K562 (cell line): Measurements from ENCODE around the gene GSG1L2. TPM values are rescaled to one million over a fixed set of nuclear protein-coding genes. Genes with fewer than 3 reads are reported as not detected.

Source experiments
- ATAC-seq: fragments of 200-7000 bp; cut with Tn5 transposase; 3 replicates; pipeline ENCODE4 v1.9.1; 2020; ENCODE audit warnings: moderate library complexity
- BruUV-seq: library from RNA; stranded (reverse); fragments of 400-500 nt; replicated peaks from 2 replicates; lab custom pipeline; 2021; lab: Mats Ljungman, UMichigan
- CTCF ChIA-PET: fragments of 300-600 bp; formaldehyde crosslinking; extraction: SDS; loops from one replicate; lab custom pipeline; 2021; ENCODE audit warnings: low intra/inter-chr PET ratio; lab: Yijun Ruan, JAX
- POLR2A ChIA-PET: fragments of 300-600, 350-650 bp; sonication (Branson Sonifier 250); formaldehyde crosslinking; extraction: SDS; loops from one replicate; lab custom pipeline; 2021; ENCODE audit warnings: antibody characterized with exemption, inconsistent platforms; lab: Yijun Ruan, JAX
- DNase-seq, 4 experiments: peaks; one replicate each; pipeline versions ENCODE4 v3.0.0 to v3.0.0-alpha.2; 2011 to 2018; ENCODE audit warnings: low spot score in 3 of 4, mixed read lengths in 3 of 4; ENCODE audit errors: extremely low read depth in 1 of 4
- FAIRE-seq: peaks from 2 replicates; lab custom pipeline; 2011; peaks lifted over from hg19 to GRCh38; lab: Jason Lieb, UNC
- H2AFZ ChIP-seq: 2 replicates; pipeline ENCODE4 v1.6.0; 2011; ENCODE audit warnings: low read depth, low read length, control low read depth, inconsistent platforms
- H3K27ac ChIP-seq: fragments of 200-600 bp; 3 replicates; pipeline ENCODE4 v1.8.0; 2011; ENCODE audit warnings: low read depth, mild to moderate bottlenecking, control low read depth, inconsistent platforms, low read length, moderate library complexity, mixed read lengths; ENCODE audit errors: extremely low read depth
- H3K27me3 ChIP-seq, 2 experiments: fragments of 300-600 bp in 1 of 2; 2 replicates in 1 of 2; 3 replicates in 1 of 2; pipeline versions ENCODE4 v1.6.0 to v1.8.0; 2011; ENCODE audit warnings: inconsistent platforms in 2 of 2, low read length in 2 of 2, mild to moderate bottlenecking in 1 of 2, mixed read lengths in 1 of 2, moderate library complexity in 1 of 2; ENCODE audit not compliant: control insufficient read depth in 2 of 2, insufficient read depth in 2 of 2
- H3K36me3 ChIP-seq: fragments of 300-600 bp; 3 replicates; pipeline ENCODE4 v1.8.0; 2011; ENCODE audit warnings: mild to moderate bottlenecking, low read length, inconsistent platforms; ENCODE audit not compliant: control insufficient read depth, insufficient read depth
- H3K4me1 ChIP-seq, 2 experiments: fragments of 200-600 bp in 1 of 2; replicated peaks in 1 of 2; 2 replicates in 1 of 2; 3 replicates in 1 of 2; pipeline versions ENCODE4 v1.5.1 to v1.8.0; 2011; ENCODE audit warnings: inconsistent platforms in 2 of 2, low read length in 2 of 2, mild to moderate bottlenecking in 1 of 2, mixed read lengths in 1 of 2, moderate library complexity in 1 of 2; ENCODE audit not compliant: control insufficient read depth in 2 of 2, insufficient read depth in 2 of 2
- H3K4me2 ChIP-seq: 2 replicates; pipeline ENCODE4 v1.6.1; 2011; ENCODE audit warnings: low read length, control low read depth, inconsistent platforms, mixed read lengths; ENCODE audit not compliant: insufficient read depth
- H3K4me3 ChIP-seq: fragments of 200-600 bp; sonication (generic), shearing (Covaris generic); 2 replicates; pipeline ENCODE4 v1.5.1; 2016; ENCODE audit warnings: control low read depth, inconsistent platforms
- H3K79me2 ChIP-seq: fragments of 200-600 bp; 3 replicates; pipeline ENCODE4 v1.8.0; 2011; ENCODE audit warnings: low read length, inconsistent platforms; ENCODE audit not compliant: control insufficient read depth, insufficient read depth
- H3K9ac ChIP-seq, 2 experiments: 2 replicates each; pipeline versions ENCODE4 v1.6.0 to v1.6.1; 2011; ENCODE audit warnings: low read depth in 2 of 2, low read length in 2 of 2, control low read depth in 1 of 2, inconsistent platforms in 1 of 2, mild to moderate bottlenecking in 1 of 2, mixed read lengths in 1 of 2; ENCODE audit not compliant: insufficient read depth in 1 of 2
- H3K9me1 ChIP-seq: one replicate; pipeline ENCODE4 v1.6.0; 2011; ENCODE audit warnings: inconsistent platforms, mild to moderate bottlenecking, low read length, moderate library complexity; ENCODE audit not compliant: control insufficient read depth, insufficient read depth
- H3K9me3 ChIP-seq: replicated peaks from 2 replicates; pipeline ENCODE4 v1.5.1; 2011; ENCODE audit warnings: low read depth, low read length, inconsistent platforms; ENCODE audit not compliant: control insufficient read depth, insufficient read depth
- H4K20me1 ChIP-seq: replicated peaks from 2 replicates; pipeline ENCODE4 v1.6.1; 2011; ENCODE audit warnings: low read length, inconsistent platforms, mixed read lengths; ENCODE audit not compliant: control insufficient read depth, insufficient read depth
- AFF1 ChIP-seq, 2 experiments: fragments of 450-650 bp; IDR thresholded peaks; 2 replicates each; pipeline ENCODE4 v1.6.1; 2018; ENCODE audit warnings: mild to moderate bottlenecking in 2 of 2, low read depth in 1 of 2; ENCODE audit not compliant: partially characterized antibody in 2 of 2
- ARID4B ChIP-seq: sonication (generic); formaldehyde crosslinking; IDR thresholded peaks from 2 replicates; pipeline ENCODE4 v1.8.0; 2022; ENCODE audit warnings: mild to moderate bottlenecking, missing genetic modification reagents
- BRF1 ChIP-seq: IDR thresholded peaks from 3 replicates; pipeline ENCODE4 v1.6.1; 2011; ENCODE audit warnings: borderline replicate concordance, mild to moderate bottlenecking; ENCODE audit not compliant: insufficient read length; ENCODE audit errors: extremely low read depth
- CUX1 ChIP-seq: fragments of 200-800 bp; sonication (Bioruptor generic); IDR thresholded peaks from 2 replicates; pipeline ENCODE4 v1.6.1; 2016; ENCODE audit warnings: missing genetic modification characterization, missing compliant biosample characterization
- KHSRP ChIP-seq: fragments of 450-650 bp; IDR thresholded peaks from 2 replicates; pipeline ENCODE4 v1.6.1; 2017
- NR2F6 ChIP-seq: fragments of 450-650 bp; formaldehyde crosslinking; IDR thresholded peaks from 2 replicates; pipeline ENCODE4 v1.4.0; 2020; ENCODE audit warnings: mild to moderate bottlenecking
- TOE1 ChIP-seq, 2 experiments: fragments of 450-650 bp in 1 of 2; sonication (generic) in 1 of 2; formaldehyde crosslinking in 1 of 2; IDR thresholded peaks; 2 replicates each; pipeline versions ENCODE4 v1.7.1 to v1.8.0; 2016 to 2022; ENCODE audit warnings: borderline replicate concordance in 2 of 2, mild to moderate bottlenecking in 2 of 2, antibody characterized with exemption in 1 of 2, inconsistent platforms in 1 of 2, low read depth in 1 of 2, missing genetic modification reagents in 1 of 2, moderate library complexity in 1 of 2
- WGBS: fragments of 100-300 bp; shearing (Covaris generic); methylation state at CpG from one replicate; pipeline ENCODE4 v1.1.6; 2016; ENCODE audit warnings: low coverage, mixed read lengths; ENCODE audit not compliant: insufficient coverage; ENCODE audit errors: missing lambda C conversion rate; 5-methylcytosine and 5-hydroxymethylcytosine counted together
- in situ Hi-C: fragments of 300-500 bp; cut with MboI; formaldehyde crosslinking; loops from 4 replicates; pipeline ENCODE4 v1.15.0; 2018; ENCODE audit warnings: inconsistent platforms, mixed read lengths
- intact Hi-C: fragments of 100-400 bp; cut with micrococcal nuclease; formaldehyde crosslinking; loops from 2 replicates; pipeline ENCODE4 v1.14.2; 2022
- polyA plus RNA-seq, 8 experiments: library from polyadenylated mRNA; depleted of rRNA in 4 of 8; stranded (reverse) in 5 of 8; unstranded in 3 of 8; fragments of >200 nt; fragmentation: Nextera tagmentation in 2 of 8; fragmentation: Illumina TruSeq in 1 of 8; extraction: Ambion mirVana in 2 of 8; extraction: Trizol in 1 of 8; gene quantifications; 2 replicates each; pipeline versions ENCODE4 v1.2.1 to v1.2.3, GENCODE V29; 2011 to 2014; ENCODE audit warnings: inconsistent platforms in 1 of 8, missing spikeins in 1 of 8
- total RNA-seq, 7 experiments: library from RNA; depleted of rRNA in 6 of 7; stranded (reverse); fragments of >200 nt in 6 of 7; fragmentation: Illumina TruSeq in 2 of 7; extraction: Trizol in 2 of 7; gene quantifications; 2 replicates each; pipeline versions ENCODE4 v1.2.1 to v1.2.3, GENCODE V29; 2011 to 2021; ENCODE audit warnings: low replicate concordance in 1 of 7

The GSG1L2 gene
- total and polyA plus RNA-seq, 9 of the 15 experiments (the other 6 are each of a cell fraction or from before 2014, with no cell fraction given): not detected

DNA sequence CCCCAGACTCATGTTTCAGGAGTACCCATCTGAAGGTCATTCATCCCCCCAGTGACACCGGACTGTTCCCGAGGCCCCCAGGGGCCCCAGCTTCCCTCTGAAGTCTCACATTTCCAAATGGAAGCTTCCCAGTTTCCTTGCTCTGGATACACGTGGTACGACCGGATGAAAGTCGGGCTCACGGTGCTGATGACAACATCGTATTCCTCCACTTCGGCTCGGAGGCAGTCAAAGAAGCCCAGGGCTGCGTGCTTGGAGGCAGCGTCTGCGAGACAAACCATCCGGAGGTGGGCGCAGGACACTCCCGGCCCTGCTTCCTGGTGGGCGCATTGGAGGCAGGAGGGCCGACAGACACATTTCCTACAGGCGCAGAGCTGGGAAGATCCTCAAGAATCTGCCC is 49.2 kb downstream of the GSG1L2 start:
- Histone ChIP-seq H3K79me2 (no peaks in the 10 kb centered on the region), H4K20me1 (no peaks in the 10 kb centered on the region), H3K36me3 (no peaks in the 10 kb centered on the region), H3K9ac (no peak overlapping the region), H3K27me3 (peaks cover 0 to 18% of the 10 kb centered on the region in 2 experiments; a peak in 2 of 5 replicates), H3K4me3 (no peak overlapping the region), H3K4me2 (no peak overlapping the region), H3K4me1 (no peaks in the 10 kb centered on the region), H3K27ac (no peak overlapping the region), H3K9me1 (no peaks in the 10 kb centered on the region), H3K9me3 (no peaks in the 10 kb centered on the region), H2AFZ (no peak overlapping the region)
- FAIRE-seq (no peak), ATAC-seq (no peak), DNase-seq (no peak)
- CTCF ChIA-PET: no interaction called here
- no TSS peak for BruUV-seq
- intact Hi-C loops (no loop called here), in situ Hi-C loops (no loop called here)
- POLR2A ChIA-PET: no interaction called here
- WGBS: under 1% methylated on average over 15 of the region's 19 CpGs
- TF ChIP-seq BRF1 (no peak), KHSRP (no peak), NR2F6 (CRISPR knock-in tag) (no peak), TOE1 (IDR thresholded peaks at IDR 0.05; ENCODE audit: borderline replicate concordance) (no peak), TOE1 (CRISPR knock-in tag; IDR thresholded peaks at IDR 0.05; ENCODE audit: borderline replicate concordance, low read depth) (no peak), ARID4B (no peak), CUX1 (CRISPR knock-in tag) (no peak), AFF1 (IDR thresholded peaks at IDR 0.05; ENCODE audit: low read depth in 1 of 2, partially characterized antibody in 2 of 2) (no peak)
